ENCODE results near the gene FRAS1.
"Not testable (repeated sequence)": the region's sequence is repeated elsewhere in the genome, so short reads cannot be mapped to it uniquely, and the experiment has no call there.

DNA sequence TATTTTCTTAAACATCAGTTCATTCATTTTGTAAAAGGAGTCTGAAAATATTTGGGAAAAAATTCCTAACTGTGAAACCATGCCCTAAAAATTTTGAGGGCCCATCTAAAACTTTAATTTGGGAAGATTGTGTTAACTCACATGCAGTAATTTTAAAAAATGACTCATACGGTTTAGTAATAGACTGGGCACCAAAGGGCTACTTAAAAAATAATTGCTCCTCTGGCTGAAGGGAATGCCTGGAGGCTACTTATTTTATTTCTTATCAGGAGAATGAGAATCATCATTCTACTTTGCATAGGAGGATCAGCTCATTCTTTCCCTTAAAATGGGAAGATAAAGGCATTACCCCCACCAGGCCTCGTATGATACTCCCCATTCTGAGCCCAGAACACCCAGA is 271.5 kb downstream of the FRAS1 start:
- TF ChIP-seq, protein P1, sequence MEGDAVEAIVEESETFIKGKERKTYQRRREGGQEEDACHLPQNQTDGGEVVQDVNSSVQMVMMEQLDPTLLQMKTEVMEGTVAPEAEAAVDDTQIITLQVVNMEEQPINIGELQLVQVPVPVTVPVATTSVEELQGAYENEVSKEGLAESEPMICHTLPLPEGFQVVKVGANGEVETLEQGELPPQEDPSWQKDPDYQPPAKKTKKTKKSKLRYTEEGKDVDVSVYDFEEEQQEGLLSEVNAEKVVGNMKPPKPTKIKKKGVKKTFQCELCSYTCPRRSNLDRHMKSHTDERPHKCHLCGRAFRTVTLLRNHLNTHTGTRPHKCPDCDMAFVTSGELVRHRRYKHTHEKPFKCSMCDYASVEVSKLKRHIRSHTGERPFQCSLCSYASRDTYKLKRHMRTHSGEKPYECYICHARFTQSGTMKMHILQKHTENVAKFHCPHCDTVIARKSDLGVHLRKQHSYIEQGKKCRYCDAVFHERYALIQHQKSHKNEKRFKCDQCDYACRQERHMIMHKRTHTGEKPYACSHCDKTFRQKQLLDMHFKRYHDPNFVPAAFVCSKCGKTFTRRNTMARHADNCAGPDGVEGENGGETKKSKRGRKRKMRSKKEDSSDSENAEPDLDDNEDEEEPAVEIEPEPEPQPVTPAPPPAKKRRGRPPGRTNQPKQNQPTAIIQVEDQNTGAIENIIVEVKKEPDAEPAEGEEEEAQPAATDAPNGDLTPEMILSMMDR (IDR thresholded peaks at IDR 0.05) = not testable (repeated sequence)
- TF ChIP-seq POLR2A (IDR thresholded peaks at IDR 0.05) = not testable (repeated sequence)
